ENCODE data around the gene LRSAM1.

DNA sequence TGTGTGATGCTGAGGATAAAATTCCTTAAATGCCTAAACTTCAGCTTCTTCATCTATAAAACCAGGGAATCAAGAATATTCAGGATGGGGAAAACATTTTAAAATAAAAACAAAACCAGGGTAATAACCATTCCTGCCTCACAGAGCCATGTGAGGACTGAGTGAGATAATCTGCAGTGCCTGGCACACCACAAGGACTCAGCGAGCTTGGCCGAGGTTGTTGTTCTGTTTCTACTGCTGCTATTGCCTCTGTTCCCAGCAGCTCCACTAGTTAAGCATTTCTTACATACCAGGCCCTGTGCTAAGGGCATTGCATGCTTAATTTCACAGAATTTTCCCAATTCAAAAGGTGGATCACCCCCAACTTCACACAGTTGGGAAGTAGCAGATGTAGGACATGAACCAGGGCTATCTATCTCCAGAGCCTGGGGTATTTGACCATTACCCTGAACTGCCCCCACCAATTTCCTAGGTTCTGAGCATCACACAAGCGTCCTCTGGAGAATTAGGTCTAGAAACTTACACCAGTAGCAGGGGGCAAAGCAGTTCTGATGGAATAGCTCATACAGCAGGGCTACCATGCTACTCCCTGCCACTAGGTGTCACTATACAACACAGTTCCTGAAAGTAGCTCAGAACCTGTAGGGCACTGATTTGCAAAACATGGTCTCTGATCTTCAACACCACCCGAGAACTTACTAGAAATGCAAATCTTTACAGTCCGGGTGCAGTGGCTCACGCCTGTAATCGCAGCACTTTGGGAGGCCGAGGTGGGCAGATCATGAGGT, 74.3 kb downstream of the LRSAM1 start:
- TF ChIP-seq, protein P1, sequence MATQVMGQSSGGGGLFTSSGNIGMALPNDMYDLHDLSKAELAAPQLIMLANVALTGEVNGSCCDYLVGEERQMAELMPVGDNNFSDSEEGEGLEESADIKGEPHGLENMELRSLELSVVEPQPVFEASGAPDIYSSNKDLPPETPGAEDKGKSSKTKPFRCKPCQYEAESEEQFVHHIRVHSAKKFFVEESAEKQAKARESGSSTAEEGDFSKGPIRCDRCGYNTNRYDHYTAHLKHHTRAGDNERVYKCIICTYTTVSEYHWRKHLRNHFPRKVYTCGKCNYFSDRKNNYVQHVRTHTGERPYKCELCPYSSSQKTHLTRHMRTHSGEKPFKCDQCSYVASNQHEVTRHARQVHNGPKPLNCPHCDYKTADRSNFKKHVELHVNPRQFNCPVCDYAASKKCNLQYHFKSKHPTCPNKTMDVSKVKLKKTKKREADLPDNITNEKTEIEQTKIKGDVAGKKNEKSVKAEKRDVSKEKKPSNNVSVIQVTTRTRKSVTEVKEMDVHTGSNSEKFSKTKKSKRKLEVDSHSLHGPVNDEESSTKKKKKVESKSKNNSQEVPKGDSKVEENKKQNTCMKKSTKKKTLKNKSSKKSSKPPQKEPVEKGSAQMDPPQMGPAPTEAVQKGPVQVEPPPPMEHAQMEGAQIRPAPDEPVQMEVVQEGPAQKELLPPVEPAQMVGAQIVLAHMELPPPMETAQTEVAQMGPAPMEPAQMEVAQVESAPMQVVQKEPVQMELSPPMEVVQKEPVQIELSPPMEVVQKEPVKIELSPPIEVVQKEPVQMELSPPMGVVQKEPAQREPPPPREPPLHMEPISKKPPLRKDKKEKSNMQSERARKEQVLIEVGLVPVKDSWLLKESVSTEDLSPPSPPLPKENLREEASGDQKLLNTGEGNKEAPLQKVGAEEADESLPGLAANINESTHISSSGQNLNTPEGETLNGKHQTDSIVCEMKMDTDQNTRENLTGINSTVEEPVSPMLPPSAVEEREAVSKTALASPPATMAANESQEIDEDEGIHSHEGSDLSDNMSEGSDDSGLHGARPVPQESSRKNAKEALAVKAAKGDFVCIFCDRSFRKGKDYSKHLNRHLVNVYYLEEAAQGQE (IDR thresholded peaks at IDR 0.05; ENCODE audit: insufficient read depth in 1 of 2, low read depth in 2 of 2, low read length in 2 of 2) = no peak
- TF ChIP-seq SIN3A (IDR thresholded peaks at IDR 0.05; ENCODE audit: borderline replicate concordance, insufficient read depth, low read length) = no peak
